Nephron (organoid): ENCODE data around the gene NHLH1.

Experiments
- H3K27ac Mint-ChIP-seq, 3 experiments: 2 replicates each; pipeline ENCODE4 v1.8.0; 2020; ENCODE audit warnings: mixed read lengths in 3 of 3, mild to moderate bottlenecking in 2 of 3, moderate library complexity in 1 of 3
- H3K27me3 Mint-ChIP-seq: 2 replicates; pipeline ENCODE4 v1.8.0; 2021; ENCODE audit warnings: low read depth, mild to moderate bottlenecking, moderate library complexity, mixed read lengths
- H3K36me3 Mint-ChIP-seq: 2 replicates; pipeline ENCODE4 v1.8.0; 2020; ENCODE audit warnings: low read depth, mixed read lengths
- H3K4me1 Mint-ChIP-seq: 2 replicates; pipeline ENCODE4 v1.8.0; 2020; ENCODE audit warnings: mixed read lengths
- H3K4me3 Mint-ChIP-seq, 3 experiments: 2 replicates each; pipeline ENCODE4 v1.8.0; 2020; ENCODE audit warnings: mild to moderate bottlenecking in 3 of 3, mixed read lengths in 3 of 3, moderate library complexity in 2 of 3
- H3K9me3 Mint-ChIP-seq: 2 replicates; pipeline ENCODE4 v1.8.0; 2020; ENCODE audit warnings: mixed read lengths
- TF ChIP-seq, protein P1 (sequence below), 3 experiments: fragments of 200-600 bp; sonication (generic); IDR thresholded peaks; one replicate each; pipeline ENCODE4 v1.5.0; 2021; ENCODE audit warnings: antibody characterized with exemption in 3 of 3; ENCODE audit not compliant: unreplicated experiment in 3 of 3

NHLH1 gene

GRCh38 chr1:160405331-160405877, 38.5 kb downstream of the NHLH1 start:
- no peaks in the 10 kb centered on the region for H3K9me3 Mint-ChIP-seq
- peaks cover 4% of the 10 kb centered on the region for H3K36me3 Mint-ChIP-seq
- no peaks in the 10 kb centered on the region for H3K27me3 Mint-ChIP-seq
- TF ChIP-seq, protein P1, sequence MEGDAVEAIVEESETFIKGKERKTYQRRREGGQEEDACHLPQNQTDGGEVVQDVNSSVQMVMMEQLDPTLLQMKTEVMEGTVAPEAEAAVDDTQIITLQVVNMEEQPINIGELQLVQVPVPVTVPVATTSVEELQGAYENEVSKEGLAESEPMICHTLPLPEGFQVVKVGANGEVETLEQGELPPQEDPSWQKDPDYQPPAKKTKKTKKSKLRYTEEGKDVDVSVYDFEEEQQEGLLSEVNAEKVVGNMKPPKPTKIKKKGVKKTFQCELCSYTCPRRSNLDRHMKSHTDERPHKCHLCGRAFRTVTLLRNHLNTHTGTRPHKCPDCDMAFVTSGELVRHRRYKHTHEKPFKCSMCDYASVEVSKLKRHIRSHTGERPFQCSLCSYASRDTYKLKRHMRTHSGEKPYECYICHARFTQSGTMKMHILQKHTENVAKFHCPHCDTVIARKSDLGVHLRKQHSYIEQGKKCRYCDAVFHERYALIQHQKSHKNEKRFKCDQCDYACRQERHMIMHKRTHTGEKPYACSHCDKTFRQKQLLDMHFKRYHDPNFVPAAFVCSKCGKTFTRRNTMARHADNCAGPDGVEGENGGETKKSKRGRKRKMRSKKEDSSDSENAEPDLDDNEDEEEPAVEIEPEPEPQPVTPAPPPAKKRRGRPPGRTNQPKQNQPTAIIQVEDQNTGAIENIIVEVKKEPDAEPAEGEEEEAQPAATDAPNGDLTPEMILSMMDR (IDR thresholded peaks at IDR 0.05; ENCODE audit: unreplicated experiment in 3 of 3) = no peak
- H3K27ac Mint-ChIP-seq = peak overlapping the region in 2 of 3 experiments; percentile 46 to 72
- H3K4me1 Mint-ChIP-seq = peaks cover 72% of the 10 kb centered on the region
- H3K4me3 Mint-ChIP-seq = peak overlapping the region in 1 of 3 experiments; percentile 61

- Mint-ChIP-seq H3K4me1 (peaks cover 80% of the 10 kb centered on the region), H3K27ac (peak overlapping the region in 1 of 3 experiments; percentile 46), H3K27me3 (no peaks in the 10 kb centered on the region), H3K4me3 (no peak overlapping the region), H3K36me3 (peaks cover 4% of the 10 kb centered on the region), H3K9me3 (no peaks in the 10 kb centered on the region)
- TF ChIP-seq, protein P1 (IDR thresholded peaks at IDR 0.05; ENCODE audit: unreplicated experiment in 3 of 3) = no peak
These were observed 39.5 kb downstream of the NHLH1 start for GRCh38 chr1:160406131-160406968.

GRCh38 chr1:160407839-160408801, 41.2 kb downstream of the NHLH1 start:
- Mint-ChIP-seq H3K27ac (peak overlapping the region in 2 of 3 experiments; percentile 89 to 98), H3K4me3 (no peak overlapping the region), H3K4me1 (peaks cover 68% of the 10 kb centered on the region), H3K27me3 (no peaks in the 10 kb centered on the region), H3K36me3 (peaks cover 4% of the 10 kb centered on the region), H3K9me3 (no peaks in the 10 kb centered on the region)
- TF ChIP-seq, protein P1 (IDR thresholded peaks at IDR 0.05; ENCODE audit: unreplicated experiment in 3 of 3) = no peak

DNA sequence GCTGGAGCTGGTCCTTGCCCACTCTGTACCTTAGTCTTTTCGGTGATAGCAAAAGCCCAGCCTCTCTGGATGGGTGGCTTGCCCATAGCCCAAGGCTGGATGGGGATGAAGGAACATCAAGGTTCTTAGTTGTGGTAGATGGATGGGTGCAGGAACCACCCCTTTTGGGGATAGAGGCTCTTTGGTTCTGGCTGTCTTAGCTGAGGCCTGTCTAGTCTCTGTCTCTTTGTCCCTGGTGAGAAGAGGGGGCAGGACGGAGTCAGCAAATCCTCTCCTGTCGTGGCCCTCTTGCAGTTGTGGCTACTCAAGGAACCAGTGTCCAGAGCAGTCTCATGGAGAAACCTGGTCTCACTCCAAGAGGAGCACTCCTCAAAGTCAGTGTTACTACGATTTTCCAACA, 42.0 kb downstream of the NHLH1 start:
- Mint-ChIP-seq H3K36me3 (peaks cover 4% of the 10 kb centered on the region), H3K4me1 (peaks cover 65% of the 10 kb centered on the region), H3K4me3 (no peak overlapping the region), H3K27ac (peak overlapping the region; percentile 89 to 98 (median 96)), H3K27me3 (no peaks in the 10 kb centered on the region), H3K9me3 (no peaks in the 10 kb centered on the region)
- TF ChIP-seq, protein P1 (IDR thresholded peaks at IDR 0.05; ENCODE audit: unreplicated experiment in 3 of 3) = no peak

- H3K4me1 Mint-ChIP-seq = peaks cover 65% of the 10 kb centered on the region
- peak overlapping the region; percentile 89 to 98 (median 96) for H3K27ac Mint-ChIP-seq
- H3K9me3 Mint-ChIP-seq = no peaks in the 10 kb centered on the region
- H3K36me3 Mint-ChIP-seq = peaks cover 4% of the 10 kb centered on the region
- H3K4me3 Mint-ChIP-seq = no peak overlapping the region
- no peaks in the 10 kb centered on the region for H3K27me3 Mint-ChIP-seq
- TF ChIP-seq, protein P1 (IDR thresholded peaks at IDR 0.05; ENCODE audit: unreplicated experiment in 3 of 3) = no peak
These were observed 42.6 kb downstream of the NHLH1 start for GRCh38 chr1:160409486-160409885.
